ENCODE measurements around the gene DCBLD1.
A peak's percentile ranks its signal among the peaks of the same experiment; 100 is the strongest.

The DCBLD1 gene

DNA sequence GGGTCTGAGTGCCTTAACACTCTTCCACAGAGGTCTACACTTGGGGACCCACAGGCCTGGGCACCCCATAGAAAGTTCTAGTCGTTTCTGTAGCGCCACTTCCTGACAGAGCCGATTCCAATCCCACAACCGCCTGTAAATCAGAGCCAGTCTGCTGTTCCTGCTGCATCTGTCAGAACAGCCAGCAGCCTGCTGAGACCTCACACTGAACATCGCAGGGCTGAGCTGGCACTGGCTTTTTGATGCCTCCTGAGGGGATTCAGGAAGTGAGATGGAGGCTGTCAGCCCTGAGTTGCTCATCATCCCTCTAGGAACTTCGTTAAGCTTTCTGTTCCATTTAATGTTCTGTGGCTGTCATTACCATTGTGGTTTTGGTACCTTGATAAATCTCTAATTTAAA, 48.9 kb downstream of the DCBLD1 start:
- DNase-seq (ENCODE audit: low spot score): no peak

- peak; percentile 35 for DNase-seq (ENCODE audit: low spot score)
Measured at GRCh38 chr6:117531809-117532725, 49.6 kb downstream of the DCBLD1 start.

- DNase-seq (ENCODE audit: low spot score): no peak
Measured at GRCh38 chr6:117533775-117534174, 51.3 kb downstream of the DCBLD1 start.

DNA sequence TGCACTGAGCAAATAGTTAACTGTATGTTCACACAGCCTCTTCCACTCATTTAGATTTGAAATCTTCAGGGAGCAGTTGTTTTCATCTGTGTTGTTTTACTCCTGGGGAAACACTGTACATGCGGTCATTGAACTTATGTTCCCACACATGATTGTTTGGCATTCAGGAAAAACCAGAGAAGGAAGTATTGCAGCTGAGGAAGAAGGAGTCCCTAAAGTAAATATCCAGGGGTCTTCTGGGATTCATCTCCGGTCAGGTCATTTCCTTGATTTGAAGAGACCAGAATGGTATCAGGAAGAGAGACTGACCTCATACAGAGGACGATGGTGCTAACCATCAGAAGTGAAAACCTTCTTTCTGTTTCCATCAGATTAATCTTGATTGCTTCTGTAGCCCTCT, 52.5 kb downstream of the DCBLD1 start:
- DNase-seq (ENCODE audit: low spot score): no peak

DNA sequence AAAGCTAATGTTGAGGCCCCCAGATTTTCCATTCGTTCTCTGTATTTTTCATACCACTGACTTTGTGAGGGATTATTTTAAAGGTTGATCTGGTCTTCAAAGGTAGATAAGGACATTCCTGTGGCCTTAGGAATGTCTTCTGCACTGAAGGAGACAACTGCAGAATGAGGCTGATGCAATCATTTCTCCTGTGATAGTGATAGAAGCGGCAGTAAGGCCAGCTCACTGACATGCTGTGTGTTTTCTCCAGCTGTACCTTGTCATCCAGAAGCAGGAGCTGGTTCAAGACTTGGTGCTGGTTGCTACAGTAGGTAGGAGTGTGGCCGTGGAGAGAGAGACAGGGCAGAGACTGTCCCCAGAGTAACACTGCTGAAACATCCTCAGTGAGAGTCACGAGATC, 53.8 kb downstream of the DCBLD1 start:
- DNase-seq (ENCODE audit: low spot score): no peak

DNA sequence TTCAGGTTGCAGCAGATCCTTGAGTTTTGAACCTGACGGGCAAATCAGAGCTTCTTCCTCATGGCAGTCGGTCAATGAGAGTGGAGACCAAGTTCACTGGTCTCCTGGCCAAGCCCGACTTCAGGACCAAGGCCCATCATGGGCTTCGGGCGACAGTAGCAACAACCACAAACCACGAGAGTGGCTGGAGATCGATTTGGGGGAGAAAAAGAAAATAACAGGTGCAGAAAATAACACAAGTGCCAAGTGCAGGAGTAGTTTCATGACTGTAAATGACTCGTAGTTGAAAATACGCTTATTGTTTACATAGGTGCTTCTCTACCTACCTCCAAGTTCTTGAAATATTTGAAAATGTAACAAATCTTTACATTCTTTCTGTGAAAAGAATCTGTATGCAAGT, 56.1 kb downstream of the DCBLD1 start:
- no peak for DNase-seq (ENCODE audit: low spot score)

GRCh38 chr6:117540670-117541069, 58.2 kb downstream of the DCBLD1 start:
- no peak for DNase-seq (ENCODE audit: low spot score)

DNA sequence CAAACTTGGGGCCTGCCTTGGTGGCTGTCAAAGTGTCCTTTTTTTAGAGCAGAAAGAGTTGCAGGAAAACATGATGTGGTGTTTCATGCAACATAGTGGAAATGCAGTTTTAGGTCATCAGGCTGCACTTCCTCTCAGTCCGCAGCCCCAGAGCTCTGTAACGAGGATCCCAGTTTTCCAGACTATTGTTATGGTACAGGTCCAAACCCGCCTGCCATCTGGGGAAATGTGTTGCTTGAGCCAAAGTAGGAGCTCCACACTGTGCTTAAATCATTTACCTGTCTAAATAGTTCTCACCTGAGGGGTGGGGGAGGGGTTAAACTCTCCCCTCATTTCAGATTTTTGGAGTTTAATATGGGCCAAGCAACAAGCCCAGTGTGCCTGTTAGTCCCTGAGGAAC, 60.0 kb downstream of the DCBLD1 start:
- no peak for DNase-seq (ENCODE audit: low spot score)

DNA sequence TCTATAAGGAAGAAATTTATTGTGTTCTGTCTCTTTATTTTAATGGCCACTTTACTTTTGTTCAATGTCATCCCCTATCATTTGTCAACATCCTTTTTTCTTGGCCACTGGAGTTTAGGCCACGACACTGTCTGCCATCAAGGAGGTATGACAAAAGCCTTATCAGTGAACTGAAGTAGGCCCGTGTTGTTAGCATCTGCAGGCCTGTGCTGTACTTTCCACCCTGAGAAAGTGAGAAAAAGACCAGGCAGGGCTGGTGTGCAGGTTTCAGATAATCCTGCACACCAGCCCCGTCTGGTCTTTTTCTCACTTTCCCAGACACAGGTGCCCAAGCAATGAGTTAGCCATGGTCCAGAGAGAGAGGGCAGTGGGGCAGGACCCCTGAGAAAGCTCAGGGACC, 62.2 kb downstream of the DCBLD1 start:
- DNase-seq (ENCODE audit: low spot score): no peak

DNA sequence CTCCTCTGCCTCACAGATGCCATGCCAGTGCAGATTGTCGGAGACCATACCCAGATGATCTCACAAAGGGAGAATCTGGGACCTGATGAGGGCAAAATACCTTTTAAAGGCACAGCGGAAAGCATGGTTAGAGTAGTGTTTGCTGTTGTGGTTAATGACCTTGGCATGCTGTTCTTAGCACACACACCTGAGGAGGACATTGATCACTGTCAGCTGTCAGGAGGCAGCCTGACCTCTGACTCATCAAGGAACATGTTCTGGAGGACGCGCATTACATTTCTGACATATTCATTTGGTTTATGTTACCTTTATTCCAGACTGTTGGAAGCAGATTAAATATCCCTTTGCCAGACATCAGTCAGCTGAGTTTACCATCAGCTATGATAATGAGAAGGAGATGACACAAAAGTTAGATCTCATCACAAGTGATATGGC, 62.7 kb downstream of the DCBLD1 start:
- DNase-seq (ENCODE audit: low spot score): no peak

GRCh38 chr6:117546674-117547073, 64.2 kb downstream of the DCBLD1 start:
- no peak for DNase-seq (ENCODE audit: low spot score)

GRCh38 chr6:117547688-117548621, 65.5 kb downstream of the DCBLD1 start:
- no peak for DNase-seq (ENCODE audit: low spot score)

- DNase-seq (ENCODE audit: low spot score): no peak
Measured at GRCh38 chr6:117548797-117549301, 66.4 kb downstream of the DCBLD1 start.

DNA sequence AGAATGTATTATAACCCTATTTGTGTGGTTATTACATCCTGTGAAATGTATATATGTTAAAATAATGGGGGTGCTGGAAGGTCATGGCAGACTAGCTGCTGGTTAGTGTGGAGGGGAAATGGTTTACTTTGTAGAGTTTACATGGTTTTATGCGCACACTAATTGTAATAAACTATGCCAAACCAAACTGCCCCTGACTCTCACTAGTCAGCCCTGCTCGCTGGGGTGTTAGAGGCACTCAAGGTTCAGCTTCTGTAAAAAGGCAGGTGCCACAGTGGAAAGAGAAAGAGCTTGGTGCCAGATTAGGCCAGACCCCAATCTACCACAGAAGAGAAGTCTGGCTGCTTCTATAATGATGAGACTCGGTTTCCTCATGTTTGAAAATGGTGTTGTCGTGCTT, 67.1 kb downstream of the DCBLD1 start:
- no peak for DNase-seq (ENCODE audit: low spot score)

- DNase-seq (ENCODE audit: low spot score): no peak
Measured at GRCh38 chr6:117550078-117550600, 67.7 kb downstream of the DCBLD1 start.

DNA sequence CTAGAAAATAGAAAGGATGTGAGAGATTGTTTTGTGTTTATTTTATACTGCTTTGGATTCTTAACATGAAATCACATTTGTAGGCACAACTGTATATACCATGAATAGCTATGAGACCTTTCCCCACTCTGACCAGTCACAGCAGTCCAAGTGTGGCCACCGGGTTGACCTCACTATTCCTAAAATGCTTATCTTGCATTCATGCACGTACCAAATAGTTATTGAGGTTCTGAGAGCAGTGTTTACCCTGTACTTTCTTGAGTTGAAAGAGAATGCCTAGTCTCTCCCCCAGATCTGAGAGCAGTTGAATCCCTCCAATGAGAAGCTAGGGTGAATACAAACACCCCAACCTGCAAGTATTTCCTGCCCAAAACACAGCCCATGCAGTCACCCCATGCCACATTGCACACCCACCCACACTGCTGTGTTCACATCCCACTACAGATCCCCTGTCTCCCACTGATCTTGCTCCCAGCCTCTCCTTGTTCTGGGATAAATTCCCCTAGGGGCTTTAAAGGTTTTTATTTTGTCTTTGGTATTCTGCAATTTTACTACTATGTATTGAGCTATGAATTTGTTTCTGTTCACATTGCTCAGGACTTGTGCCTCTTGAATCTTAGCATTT, 68.3 kb downstream of the DCBLD1 start:
- DNase-seq (ENCODE audit: low spot score): no peak

DNA sequence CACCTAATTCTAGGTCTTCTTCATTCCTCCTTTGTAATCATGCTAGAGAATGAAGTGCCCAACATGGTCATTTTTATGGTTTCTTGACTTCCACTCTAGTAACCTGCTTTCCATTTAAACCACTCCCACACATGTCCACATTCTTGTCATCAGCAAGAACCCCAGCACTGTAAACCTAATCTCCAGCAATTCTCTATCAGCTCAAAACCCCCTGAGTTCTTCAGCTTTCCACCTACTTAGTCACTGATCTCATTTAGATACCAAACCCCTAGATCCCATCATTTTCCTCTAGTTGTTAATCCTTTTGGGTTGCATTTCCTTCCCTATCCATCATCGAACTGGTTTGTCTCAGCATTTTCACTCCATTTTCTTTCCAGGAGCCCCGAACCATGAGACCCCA, 70.1 kb downstream of the DCBLD1 start:
- no peak for DNase-seq (ENCODE audit: low spot score)

DNA sequence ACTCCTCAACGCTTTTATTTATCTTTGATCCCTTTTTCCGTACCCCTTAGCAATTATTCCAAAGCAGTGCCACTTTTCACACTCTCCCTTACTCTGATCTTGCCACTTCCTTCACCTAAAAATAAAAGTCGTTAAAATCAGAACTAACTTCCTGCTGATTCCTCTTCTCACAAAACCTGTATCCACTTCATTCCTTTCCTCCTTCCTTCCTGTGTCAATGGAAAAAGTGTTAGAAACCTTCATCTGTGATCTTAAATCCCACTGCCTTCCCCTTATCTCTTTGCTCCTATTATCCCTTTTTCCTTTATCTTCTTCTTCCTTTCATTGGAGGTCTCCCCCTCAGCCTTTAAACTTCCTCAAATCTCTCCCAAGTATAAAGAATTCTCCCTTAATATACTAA, 70.7 kb downstream of the DCBLD1 start:
- DNase-seq (ENCODE audit: low spot score): no peak

- DNase-seq (ENCODE audit: low spot score): peak; percentile 11
Measured at GRCh38 chr6:117555262-117555849, 72.9 kb downstream of the DCBLD1 start.

GRCh38 chr6:117555882-117556498, 73.5 kb downstream of the DCBLD1 start:
- peak; percentile 8 for DNase-seq (ENCODE audit: low spot score)

GRCh38 chr6:117557951-117558350, 75.5 kb downstream of the DCBLD1 start:
- no peak for DNase-seq (ENCODE audit: low spot score)
